GM18499 (cell line): ENCODE results near the gene KIF26B.
"Not testable (repeated sequence)": the region's sequence is repeated elsewhere in the genome, so short reads cannot be mapped to it uniquely, and the experiment has no call there.

Experiments
- ATAC-seq: cut with Tn5 transposase; IDR thresholded peaks from one replicate; pipeline ENCODE4 v1.9.1; 2021; ENCODE audit warnings: moderate number of reproducible peaks; ENCODE audit not compliant: insufficient read depth, unreplicated experiment

Gene KIF26B

DNA sequence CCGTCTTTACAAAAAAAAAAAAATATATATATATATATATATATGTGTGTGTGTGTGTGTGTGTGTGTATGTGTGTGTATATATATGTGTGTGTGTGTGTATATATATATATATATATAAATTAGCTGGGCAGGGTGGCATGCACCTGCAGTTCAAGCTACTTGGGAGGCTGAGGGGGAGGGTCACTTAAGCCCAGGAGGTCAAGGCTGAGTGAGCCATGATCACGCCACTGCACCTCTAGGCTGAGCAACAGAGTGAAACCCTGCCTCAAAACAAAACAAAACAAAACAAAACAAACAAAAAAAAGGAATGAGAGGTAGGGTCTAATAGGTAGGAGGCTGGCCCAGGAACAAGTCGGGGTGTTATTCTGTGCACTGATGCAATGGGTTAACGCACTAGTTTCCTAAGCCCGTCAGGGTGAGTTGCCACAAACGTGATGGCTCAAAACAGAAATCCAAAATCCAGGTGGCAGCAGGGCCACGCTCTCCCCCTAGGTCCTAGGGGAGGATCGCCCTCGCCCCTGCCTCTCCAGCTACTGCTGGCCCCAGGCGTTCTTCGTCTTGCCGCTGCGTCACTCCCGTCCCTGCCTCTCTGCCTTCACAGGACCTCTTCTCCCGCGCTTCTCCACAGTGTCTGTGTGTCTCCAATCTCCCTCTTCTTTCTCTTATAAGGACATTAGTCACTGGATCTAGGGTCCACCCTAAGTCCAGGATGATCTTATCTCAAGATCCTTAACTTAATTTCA is 24.3 kb upstream of the KIF26B start:
- not testable (repeated sequence) for ATAC-seq

DNA sequence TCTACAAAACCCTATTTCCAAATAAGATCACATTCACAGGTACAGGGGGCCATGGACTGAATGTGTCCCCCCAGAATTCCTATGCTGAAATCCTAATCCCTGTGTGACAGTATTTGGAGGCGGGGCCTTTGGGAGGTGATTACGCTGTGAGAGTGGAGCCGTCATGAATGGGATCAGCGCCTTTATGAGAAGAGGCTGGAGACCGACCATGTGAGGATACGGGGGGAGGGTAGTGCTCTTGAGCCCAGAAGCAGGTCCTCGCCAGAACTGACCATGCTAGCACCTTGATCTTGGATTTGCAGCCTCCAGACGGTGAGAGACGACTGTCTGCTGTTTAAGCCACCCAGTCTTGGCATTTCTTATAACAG is 23.8 kb upstream of the KIF26B start:
- ATAC-seq, result no peak

DNA sequence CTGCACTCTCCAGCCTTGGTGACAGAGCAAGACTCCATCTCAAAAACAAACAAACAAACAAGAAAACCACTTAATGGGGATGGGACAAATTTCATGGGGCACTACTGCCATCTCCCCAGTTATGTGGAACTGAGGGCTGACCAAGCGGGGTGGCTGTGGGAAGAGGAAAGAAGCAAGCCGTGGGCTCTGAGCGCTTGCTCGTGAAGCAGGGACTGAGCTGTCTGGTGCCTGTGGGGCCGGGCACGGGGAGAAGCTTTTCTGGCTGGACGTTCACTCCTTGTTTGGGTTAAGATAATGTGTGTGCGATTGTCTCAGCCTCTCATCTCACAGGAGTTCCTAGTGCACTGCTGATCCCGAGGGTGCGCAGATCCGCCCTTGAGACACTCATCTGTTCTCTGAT is 22.0 kb upstream of the KIF26B start:
- no peak for ATAC-seq

DNA sequence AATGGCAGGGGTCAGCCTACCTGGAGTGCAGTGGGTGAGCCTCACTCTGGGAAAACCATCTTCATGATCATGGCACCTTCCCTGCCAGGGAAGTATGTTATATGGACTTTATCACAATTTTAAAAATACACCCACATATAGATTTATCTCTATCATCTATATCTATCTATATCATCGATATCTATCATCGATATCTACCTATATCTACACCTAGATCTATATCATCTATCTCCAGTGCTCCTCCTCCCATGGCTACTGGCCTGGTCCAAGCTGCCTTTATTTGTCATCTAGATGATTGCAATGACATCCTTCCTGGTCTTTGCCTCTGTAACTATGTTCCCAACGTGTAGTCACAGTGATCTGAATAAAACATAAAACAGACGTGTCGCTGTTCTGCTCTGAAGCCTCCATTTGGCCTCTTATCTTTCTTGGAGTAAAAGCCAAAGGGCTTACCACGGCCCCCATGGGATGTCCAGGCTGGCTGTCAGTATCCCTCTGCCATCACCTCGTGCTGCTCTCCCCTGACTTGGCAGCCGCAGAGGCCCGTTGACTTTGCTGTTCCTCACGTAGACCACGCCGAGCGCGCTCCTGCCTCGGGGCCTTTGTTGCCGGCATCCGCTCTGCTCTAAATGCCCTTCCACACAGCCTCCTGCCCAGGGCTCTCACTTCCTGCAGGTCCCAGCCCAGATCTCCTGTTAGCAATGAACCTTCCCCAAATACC is 20.6 kb upstream of the KIF26B start:
- no peak for ATAC-seq

DNA sequence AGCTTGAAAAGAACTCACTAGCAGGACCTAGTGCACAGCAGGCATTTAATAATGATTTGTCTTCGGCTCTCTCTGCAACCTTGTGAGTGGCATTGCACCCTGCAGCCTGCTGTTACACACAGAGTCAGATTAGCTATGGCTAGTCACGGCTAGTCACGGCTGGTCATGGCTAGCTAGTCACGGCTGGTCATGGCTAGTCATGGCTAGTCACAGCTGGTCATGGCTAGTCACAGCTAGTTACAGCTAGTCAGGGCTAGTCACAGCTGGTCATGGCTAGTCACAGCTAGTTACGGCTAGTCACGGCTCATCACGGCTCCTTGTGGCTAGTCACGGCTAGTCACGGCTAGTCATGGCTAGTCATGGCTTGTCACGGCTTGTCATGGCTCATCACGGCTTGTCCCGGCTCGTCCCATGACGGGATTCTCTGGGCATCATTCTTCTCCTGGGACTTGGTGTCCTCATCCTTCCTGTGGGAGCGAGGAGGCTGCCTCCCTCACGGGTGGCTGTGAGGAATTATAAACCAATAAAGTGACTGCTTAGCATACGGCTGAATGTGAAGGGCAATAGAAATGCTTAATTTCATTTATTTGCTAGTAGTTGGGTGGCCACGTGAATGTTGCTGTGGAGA is 12.5 kb upstream of the KIF26B start:
- no peak for ATAC-seq

DNA sequence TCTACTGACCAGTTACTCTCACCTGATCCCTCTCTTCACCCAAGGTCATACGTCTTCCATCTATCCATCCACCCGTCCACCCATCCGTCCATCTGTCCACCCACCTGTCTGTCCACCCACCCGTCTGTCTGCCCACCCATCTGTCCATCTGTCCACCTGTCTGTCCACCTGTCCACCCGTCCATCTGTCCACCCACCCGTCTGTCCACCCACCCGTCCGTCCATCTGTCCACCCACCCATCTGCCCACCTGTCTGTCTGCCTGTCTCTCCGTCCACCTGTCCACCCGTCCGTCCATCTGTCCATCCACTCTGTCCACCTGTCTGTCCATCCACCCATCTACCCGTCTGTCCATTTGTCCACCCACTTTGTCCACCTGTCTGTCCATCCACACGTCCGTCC is 11.8 kb upstream of the KIF26B start:
- ATAC-seq, result no peak

DNA sequence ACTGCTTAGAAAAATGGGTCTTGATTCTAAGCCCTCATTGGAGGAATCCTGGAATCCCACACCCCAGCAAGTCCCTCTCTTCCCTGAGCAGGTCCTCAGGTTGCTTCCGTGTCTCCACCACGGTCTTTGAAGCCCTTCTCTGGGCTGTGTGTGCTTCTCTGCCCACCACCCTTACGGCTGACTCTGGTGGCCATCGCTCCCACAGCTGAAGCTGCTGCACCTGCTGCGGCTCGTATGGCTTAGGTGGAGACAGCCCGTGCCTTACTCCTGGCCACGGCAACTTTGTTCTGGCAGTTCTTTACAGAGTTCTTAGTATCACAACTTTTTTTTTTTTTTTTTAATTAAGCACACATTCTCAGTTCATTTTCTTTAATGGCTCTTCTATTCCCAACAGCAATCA is 10.9 kb upstream of the KIF26B start:
- no peak for ATAC-seq

DNA sequence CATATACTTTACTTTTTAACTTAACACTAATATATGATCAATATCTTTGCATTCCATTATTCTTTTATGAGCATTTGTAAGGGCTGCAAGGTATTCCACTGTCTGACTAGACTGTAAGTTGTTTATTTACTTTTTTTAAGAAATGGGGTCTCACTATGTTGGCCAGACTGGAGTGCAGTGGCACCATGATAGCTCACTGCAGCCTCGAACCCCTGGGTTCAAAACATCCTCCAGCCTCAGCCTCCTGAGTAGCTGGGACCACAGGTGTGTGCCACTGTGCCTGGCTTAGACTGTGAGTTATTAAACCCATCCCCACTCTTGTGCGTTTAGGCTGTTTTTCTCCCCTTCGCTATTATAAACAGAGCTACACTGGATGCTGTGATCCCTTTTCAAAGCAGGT is 6.7 kb upstream of the KIF26B start:
- ATAC-seq, result no peak

DNA sequence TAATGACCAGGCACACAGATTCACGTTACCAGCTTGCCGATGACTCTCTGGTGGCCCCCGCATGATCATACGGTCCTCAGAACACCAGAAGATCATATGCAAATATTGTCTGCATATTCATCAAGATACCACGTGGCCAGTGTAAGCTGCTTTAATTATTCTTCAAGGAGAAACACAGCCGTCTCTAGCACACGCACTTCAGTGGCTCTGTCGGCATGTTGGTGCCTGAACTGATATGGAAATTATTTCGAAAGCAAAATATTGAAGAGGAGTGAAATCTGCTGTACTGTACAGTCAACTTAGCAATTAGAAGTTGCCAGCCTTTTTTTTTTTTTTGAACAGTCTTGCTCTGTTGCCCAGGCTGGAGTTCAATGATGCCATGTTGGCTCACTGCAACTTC is 5.9 kb upstream of the KIF26B start:
- no peak for ATAC-seq

DNA sequence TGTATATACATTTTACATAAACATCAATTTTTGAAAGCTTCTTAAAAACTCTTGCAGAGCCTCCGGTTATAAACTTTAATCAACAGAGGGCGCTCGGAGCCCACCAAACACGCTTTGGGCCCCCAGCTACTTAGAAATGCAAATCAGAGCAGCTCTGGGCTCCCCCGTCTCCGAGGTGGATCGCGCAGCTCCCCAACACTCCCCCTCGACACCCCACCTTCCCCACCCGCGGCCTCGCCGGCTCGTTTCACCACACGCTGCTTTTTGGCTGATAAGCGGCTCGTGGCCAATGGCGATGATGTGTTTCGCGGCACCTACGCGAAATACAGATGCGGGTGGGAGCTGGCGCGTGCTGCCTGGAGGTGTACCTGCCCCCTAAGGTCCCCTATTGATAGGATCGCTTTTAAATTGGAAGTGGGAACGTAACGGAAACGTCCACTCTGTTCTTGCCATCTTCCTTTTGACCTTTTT is 1.7 kb upstream of the KIF26B start:
- ATAC-seq, result no peak

DNA sequence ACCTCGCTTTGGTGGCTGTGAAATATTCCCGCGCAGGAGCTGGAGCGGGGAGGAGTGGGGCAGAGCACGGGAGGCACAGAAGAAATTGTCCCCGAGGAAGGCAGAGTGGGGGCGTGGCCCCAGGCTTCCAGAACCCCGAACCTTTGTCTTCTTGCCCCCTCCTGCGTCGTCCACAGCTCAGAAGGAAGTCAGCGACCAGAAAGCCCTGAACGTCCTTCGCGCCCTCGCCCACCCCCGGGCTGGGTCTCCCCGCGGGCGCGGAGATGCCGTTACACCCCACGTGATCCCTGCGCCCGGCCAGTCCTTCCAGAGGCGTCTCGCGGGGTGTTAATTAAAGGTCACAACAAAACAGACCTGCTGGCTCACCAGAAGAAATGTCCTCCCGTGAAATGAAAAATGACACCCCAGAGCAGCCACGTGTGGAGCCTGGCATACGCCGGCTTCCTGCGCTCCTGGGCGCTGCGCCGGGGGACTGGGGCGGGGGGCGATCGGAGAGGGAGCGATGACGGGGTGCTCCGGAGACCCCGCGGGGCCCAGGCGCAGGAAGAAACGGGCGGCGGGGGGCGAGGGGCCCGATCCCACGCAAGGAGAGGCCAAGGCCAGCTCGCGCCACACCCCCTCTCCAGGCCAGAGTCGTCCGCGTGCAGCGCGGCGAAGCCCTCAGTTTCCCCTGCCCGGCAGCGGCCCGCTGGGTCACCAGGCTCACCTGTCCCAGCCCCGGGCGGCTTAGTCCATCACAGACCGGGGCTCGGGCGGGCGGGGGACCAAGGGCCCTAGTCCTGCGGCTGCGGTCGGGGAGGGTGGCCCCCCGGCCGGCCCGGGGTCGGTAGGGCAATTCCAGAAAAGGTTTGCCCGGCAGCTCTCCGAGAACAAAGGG is 995 bp upstream of the KIF26B start:
- no peak for ATAC-seq

DNA sequence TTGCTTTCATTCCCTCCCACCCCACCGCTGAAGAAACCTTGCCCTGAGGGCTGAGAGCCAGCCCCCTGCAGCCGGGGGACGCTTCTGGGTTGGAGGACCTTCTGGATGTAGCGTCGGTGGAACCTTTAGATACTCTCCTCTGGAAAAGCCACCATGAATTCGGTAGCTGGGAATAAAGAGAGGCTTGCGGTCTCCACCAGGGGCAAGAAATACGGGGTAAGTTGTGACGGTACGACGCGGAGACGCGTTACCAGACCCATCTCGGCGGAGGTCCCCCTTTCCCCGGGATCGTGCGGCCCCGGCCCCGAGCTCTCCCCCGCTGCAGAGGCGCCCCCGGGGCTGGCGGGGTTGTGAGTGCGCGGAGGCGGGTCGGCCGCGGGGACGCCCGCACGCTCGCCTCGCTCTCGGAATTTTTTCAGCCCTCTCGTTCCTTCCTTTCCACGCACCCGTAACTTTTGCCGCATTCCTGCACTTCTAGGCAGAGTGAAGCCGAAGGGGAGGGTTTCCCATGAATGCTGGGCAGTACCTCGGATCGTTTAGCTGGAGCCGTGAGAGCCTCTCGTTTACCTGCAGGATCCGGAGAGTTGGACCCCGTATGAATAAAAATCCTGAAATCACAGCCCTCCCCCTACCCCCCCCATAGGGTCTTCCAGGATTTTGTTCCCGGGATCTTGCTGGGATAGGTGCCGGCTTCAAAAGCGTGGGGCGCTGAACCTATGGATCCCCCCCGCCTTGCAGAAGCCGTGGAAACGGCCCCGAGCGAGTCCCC is 671 bp downstream of the KIF26B start:
- no peak for ATAC-seq

DNA sequence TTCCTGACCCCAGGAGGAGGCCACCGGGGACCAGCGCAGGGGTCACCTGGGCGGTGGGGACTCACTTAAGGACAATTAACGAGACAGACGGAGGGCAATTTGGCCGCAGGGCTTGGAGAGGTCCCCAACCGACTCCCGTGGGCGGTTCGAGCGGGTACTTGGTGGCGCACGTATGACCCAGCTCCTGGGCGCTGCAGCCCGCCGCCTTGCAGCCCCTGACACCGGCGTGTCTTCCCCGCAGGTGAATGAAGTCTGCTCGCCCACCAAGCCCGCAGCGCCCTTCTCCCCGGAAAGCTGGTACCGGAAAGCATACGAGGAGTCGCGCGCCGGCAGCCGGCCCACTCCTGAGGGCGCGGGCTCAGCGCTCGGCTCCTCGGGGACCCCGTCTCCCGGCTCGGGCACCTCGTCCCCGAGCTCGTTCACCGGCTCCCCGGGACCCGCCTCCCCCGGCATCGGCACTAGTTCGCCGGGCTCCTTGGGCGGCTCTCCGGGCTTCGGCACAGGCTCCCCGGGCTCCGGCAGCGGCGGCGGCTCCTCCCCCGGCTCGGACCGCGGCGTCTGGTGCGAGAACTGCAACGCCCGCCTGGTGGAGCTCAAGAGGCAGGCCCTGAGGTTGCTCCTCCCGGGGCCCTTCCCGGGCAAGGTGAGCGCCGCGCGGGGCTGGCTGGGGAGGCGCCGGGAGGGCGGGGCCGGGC is 1.4 kb downstream of the KIF26B start:
- no peak for ATAC-seq

DNA sequence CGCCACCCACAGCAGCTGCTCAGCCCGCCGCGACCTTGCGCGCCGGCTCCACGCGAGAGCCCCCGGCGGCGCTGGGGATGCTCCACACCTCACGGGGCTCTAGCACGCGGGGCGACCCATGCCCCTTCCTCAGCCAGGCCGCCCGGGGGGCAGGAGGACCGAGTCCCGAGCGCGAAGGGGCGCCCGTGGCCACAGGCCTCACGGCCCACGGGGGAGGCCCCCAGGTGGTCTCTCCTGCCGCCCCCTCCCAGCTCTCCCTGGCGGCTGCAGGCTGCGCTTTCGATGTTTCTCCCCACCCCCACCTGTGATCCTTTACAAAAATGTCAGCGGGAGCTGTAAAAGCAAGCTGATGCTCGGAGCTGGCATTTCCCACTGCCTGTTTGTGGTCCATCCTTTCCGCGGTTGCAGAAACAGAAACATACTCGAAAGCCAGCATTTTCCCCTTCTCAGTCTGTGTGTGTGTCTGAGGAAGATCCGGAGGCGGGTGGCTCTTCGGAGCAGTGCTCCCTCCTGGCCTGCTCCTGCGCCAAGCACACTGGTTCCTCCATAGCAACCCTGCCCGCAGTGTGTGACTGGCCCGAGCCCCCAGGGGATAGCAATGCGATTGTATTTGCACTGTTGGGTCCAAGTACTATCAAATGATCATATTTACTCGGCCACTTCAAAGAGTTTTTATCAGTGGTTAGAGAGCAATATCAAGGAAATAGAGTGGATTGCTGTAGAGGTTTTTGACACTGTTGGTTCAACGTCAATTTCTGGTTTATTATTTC is 2.1 kb downstream of the KIF26B start:
- no peak for ATAC-seq

DNA sequence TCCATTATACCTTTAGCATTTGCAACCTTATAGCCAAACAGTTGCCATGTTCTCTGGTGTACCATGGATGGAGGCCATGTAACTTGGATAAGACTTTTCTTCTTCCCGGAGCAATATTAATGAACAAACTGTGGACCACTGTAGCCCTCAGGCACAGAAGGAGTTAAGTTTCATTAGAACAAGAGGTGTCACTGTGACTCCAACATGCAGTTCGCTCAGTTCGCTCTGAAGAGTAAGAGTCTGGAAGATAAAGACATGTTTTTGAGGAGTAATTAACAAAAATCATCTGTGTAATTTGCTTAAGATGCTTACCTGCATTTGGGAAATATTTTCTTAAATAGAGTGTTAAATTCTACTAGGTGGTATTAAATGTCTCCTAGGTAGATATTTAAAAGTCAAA is 4.1 kb downstream of the KIF26B start:
- no peak for ATAC-seq

DNA sequence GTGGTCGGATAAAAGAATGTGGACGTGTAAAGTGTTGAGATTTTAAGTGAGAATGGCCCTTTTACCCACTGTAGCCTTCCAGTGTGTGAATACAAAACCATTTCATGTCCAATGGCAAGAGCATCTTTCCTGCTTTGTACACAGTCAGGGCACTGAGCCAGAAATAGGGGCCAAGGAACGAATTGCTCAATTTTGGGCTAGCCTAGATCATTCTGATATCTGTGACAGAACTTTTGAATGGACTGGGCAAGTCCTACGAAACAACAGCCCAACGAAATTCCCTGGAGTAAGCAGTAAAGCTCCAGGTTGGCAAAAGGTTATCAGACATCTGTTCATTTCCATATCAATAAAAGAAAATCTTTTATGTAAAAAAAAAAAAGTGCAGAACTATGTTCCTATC is 5.5 kb downstream of the KIF26B start:
- no peak for ATAC-seq

DNA sequence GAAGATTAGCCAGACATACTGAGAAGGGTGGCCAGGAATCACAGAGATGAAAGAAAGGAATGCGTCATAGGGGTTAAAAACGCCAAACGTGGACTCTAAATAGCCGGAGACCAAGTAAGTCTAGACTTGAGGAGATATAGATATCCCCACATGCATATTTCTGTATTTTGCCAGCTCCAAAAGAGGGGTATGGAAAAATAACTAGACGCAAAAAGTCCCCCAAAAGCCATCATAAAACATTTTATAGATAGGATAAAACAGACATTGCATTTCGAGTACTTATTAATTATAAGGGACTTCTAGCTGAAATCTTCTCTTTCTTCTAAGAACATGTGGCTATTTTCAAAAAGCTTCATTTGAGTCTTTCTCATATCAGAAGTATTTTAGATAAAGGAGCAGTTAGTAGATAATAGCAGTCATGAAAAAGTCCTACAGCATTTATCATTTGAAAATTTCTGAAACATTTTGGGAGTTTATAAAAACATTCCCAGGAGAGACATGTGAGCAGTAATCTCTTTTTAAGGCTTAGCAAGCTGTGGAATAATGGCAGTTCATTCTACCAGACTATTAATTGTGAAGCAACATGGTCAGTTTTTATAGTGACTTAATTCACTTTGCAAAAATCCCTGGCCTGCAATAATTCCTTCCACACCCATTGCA is 6.1 kb downstream of the KIF26B start:
- ATAC-seq, result no peak

DNA sequence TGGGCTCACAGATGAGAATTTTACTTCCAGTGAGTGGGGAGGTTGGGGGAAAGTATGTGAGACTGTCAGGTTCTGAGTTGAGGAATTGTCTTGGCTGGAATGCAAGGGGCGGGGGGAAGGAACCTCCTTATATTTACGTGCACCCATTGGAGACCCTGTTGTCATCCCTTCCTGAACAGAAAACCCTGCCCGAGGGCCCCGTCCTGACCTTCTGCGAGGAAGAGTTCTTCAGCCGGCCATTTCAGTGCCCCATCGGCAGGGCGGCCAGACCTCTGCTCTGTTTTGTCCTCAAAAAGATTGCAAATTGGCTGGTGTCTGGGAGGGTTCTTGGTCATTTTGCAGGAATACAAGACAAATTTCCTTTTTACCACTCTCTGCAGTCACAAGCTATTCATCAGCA is 7.1 kb downstream of the KIF26B start:
- no peak for ATAC-seq
